ENCODE results near the gene PPOX.

The PPOX gene

GRCh38 chr1:161198897-161199431 lies 32.7 kb downstream of the PPOX start, which contains the start of gene ADAMTS4:
Gene ADAMTS4 (minus strand): TSS chr1:161199054. CDS start chr1:161198627, 427 bp downstream.
- FAIRE-seq: no peak

DNA sequence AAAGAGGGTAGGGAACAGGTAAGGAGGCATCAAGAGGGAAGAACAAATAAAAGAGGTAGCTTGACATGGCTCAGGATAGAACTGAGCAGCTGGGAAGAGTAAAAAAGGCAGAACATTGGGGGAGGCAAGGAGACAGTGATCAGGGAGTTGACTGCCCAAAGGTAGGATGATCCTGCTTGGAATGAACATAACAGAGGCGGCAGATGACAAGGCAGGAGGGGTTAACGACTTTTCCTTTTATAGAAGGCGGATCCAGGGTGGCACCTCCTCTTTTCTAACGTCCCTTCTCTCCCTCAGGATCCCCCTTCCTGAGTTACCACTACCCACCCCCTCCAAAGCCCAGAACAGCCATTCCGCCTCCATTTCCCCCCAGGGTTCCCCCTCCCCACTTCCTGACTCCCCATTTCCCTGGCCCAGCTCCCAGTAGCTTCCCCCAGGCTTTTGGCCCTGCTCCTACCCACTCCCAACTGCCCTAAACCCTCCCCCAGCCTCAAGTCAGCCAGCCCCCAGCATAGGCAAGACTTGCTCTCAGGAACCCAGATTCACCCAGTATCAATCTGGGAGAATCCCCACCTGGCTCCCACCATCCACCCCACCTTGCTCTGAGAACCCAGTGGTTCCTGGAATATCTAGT lies 33.4 kb downstream of the PPOX start:
- FAIRE-seq: no peak

- FAIRE-seq: no peak
These were observed 34.3 kb downstream of the PPOX start for GRCh38 chr1:161200421-161200991.

GRCh38 chr1:161200992-161201835 lies 35.0 kb downstream of the PPOX start:
- FAIRE-seq: no peak

DNA sequence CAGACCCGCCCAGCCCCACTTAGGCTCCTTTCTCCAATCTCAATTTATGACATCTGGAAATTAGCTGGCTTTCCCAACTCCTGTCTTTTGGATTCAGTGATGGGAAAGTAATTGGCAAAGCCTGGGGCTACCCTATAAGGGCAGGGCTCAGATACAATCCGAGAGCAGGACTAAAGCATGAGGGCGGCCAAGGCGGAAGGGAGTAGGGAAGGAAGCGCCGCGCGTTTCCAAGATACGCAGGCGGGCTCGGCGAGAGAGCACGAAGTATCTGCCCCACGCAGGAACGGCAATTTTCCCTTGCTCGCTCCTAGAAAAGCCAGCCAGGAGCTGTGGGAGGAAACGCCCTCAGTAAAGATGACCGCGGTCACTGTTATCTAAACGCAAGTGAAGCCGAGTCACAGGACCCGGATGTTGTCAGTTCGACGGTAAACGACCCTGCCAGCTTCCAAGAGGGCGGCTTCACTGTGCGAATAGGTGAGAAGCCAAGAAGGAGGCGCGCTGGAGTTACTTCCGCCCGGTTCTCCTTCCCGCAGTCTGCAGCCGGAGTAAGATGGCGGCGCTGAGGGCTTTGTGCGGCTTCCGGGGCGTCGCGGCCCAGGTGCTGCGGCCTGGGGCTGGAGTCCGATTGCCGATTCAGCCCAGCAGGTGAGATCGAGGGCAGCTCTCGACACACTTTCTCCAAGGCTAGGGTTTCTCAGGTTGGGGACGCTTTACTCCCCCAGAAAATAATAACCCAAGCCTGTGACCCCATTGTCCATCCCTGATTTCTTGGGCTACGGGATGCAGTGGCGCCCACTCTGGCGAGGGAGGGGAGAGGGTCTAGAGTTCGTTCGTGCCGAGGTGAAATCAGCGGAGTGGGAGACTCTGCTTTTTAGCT lies 35.8 kb downstream of the PPOX start, which contains the start of gene NDUFS2:
Gene NDUFS2, plus strand, starts transcription at position 532 of the 877 bp plus-strand sequence. Its CDS starts 19 bp downstream, at position 551.
- FAIRE-seq: no peak

- no peak for FAIRE-seq
These were observed 40.4 kb downstream of the PPOX start for GRCh38 chr1:161206411-161207140.

DNA sequence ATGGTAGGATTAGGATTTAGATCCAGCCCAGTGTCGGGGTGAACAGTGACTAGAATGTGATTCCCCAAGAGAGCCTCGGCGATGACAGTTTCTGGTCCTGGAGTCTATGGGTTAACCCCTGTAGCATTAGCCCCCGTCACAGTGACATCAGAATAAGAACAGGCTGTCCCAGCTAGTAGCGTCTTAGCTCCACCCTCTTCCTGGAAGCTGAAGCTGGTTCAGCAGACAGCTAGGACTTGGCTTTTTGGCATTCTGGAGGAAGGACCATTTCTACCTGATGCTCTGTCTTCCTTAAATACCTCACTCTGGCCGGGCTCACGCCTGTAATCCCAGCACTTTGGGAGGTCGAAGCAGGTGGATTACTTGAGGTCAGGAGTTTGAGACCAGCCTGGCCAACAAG lies 40.9 kb downstream of the PPOX start:
- no peak for FAIRE-seq

- FAIRE-seq: no peak
These were observed 43.7 kb downstream of the PPOX start for GRCh38 chr1:161209790-161210409.

DNA sequence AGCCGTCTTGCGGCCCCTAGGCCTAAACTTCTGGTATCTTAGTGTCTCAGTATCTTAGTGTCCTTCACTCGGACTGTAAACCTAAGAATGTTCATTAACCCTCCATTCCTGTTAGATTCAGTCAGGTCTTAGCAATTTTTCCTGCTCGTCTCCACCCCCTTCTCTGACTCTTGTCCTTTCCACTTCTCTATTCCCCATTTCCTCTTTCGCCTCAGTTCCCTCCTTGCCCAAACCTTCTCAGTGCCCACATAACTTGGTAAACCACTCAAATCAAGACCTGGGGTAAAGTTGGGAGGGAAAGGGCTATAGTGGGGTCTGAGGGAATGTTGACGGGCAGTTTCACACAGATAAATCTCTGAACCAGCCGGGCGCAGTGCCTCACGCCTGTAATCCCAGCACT lies 48.1 kb downstream of the PPOX start:
- FAIRE-seq: no peak

DNA sequence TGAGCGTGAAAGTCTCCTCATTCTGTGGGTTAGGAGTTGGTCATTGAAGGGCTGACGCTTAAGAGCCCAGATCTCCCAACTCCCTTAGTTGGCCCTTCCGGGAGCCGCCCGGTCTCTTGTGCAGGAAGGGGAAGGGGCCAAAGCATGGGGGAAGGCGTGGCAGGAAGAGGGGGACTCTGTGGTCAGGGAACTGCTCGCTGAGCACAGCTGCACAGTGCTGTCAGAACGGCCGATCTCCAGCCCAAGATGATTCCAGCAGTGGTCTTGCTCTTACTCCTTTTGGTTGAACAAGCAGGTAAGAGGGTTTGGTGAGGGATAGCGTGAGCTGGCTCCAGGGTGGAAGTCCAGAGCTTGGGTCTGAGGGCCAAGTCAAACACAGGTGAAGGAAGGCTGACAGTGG lies 48.9 kb downstream of the PPOX start, which contains the start of gene FCER1G:
Gene FCER1G, plus strand, starts transcription at position 220 of the 400 bp plus-strand sequence. Its CDS starts 27 bp downstream, at position 247.
- FAIRE-seq: no peak

DNA sequence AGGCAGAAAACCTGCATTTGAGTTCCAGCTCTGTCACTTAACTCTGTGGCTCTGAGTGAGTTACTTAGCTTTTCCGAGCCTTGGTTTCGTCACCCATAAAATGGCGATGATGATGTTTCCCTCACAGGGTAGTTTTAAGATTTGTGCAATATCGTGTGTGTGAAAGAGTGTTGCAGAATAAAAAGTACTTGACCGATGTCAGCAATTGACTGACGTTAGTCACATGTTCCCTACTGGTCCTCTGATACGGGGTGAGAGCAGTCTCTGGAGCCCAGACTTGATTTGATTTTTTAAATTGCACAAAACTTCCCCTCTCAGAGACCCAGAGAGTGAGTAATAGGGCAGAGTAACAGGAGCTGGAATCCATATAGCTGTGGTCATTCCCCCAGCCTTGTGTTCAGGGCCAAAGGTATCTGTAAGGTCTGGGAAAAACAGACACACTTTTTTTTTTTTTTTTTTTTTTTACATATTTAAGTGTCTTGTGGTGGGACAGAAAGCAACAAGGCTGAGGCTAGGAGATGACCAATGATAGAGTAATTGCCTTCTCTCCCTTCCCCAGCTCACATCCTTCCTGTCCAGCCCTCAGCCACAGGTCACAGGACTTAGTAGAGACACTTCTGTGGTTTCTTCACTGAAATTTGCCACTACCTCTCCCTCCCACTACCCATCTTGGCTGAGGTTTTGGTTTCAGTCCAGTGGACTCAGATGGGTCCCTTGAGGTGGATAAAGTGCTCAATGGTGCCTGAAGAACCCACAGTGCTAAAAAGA lies 50.9 kb downstream of the PPOX start:
- FAIRE-seq: no peak

DNA sequence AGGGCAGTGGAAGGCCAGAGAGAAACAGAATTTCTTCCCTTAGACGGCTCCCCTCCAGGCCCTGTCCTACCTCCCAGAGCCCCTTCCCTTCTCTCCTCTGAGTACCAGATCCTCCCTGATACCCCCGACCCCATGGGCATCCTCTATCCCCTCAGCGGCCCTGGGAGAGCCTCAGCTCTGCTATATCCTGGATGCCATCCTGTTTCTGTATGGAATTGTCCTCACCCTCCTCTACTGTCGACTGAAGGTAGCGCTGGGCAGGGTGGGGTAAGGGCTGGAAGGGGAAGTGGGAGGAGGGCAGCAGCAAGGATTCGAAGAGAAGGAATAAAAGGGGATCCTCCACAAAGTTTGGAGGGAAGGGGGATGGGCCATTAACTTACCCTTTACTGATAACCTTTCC lies 51.6 kb downstream of the PPOX start:
- no peak for FAIRE-seq

DNA sequence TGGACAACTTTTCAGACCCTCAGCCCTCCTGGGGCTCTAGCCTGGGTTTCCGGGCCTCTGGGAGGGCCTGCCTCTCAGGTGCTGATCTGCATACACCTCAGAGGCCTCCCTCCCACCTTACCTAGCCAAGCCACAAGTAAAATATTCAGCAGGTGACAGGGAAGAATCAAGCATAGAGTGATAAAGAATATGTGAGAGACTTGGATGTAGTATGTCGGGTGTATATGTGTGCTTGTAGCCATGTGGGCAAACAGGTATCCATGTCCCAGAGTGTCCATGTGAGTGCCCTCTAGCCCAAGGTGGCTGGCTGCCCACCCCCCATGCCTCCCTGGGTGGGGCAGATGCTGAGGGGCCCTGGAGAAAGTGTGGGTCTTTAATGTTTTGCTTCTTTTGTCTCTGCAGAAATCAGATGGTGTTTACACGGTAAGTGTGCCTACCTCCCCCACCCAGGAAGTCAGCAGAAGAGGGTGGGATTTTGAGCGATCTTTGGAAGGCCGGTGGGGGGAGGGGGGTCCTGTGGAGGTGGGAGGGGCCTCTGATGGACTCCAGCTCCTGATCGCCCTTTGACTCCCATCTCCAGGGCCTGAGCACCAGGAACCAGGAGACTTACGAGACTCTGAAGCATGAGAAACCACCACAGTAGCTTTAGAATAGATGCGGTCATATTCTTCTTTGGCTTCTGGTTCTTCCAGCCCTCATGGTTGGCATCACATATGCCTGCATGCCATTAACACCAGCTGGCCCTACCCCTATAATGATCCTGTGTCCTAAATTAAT lies 52.3 kb downstream of the PPOX start:
- FAIRE-seq: no peak

GRCh38 chr1:161219078-161219892 lies 53.1 kb downstream of the PPOX start:
- FAIRE-seq: no peak

- FAIRE-seq: no peak
These were observed 53.8 kb downstream of the PPOX start for GRCh38 chr1:161220002-161220401.

Measured in colon (tissue), 2 donors.